ENCODE results near the gene TBXAS1. TPM values are rescaled to one million over a fixed set of nuclear protein-coding genes. Genes with fewer than 3 reads are reported as not detected.

TBXAS1 gene
- total RNA-seq, 4 donors from 2014 or later: 9.0 to 22.2 (median 14.6) TPM

GRCh38 chr7:140005341-140005740 lies 176.3 kb downstream of the TBXAS1 start:
- Histone ChIP-seq H3K36me3 (no peaks in the 10 kb centered on the region), H3K27ac (no peak overlapping the region), H3K4me3 (no peak overlapping the region), H3K27me3 (no peaks in the 10 kb centered on the region), H3K9me3 (no peaks in the 10 kb centered on the region), H3K4me1 (no peaks in the 10 kb centered on the region)
- intact Hi-C loops (cut with DNase I; ENCODE audit: low total_unique reads): loop anchor here (10.0 kb wide), 1 partner anchor 501 kb away; no protein-coding TSS in a partner anchor
- in situ Hi-C loops (cut with MboI; ENCODE audit: low pct_ligation_motif_present in 1 of 4, low pct_unique_long_range_greater_than_20kb in 1 of 4, low sequenced_read_pairs in 3 of 4): loop anchor here (10.0 kb wide), 4 partner anchors 231 to 511 kb away; partner anchors contain the start of gene HIPK2 (in 1 of the 4)
- TF ChIP-seq EP300 (IDR thresholded peaks at IDR 0.05; ENCODE audit: low read depth): no peak
- TF ChIP-seq CTCF (IDR thresholded peaks at IDR 0.05): no peak
- no peak for TF ChIP-seq POLR2A (IDR thresholded peaks at IDR 0.05)
- TF ChIP-seq POLR2AphosphoS5 (IDR thresholded peaks at IDR 0.05): no peak
- 88 to 97% methylated on average over 5 to 7 of the region's 7 CpGs for WGBS, 2 donors (ENCODE audit: low coverage in 1 of 2)
- DNase-seq: no peak

- 61 to 78% methylated on average over 7 to 13 of the region's 13 CpGs for WGBS, 2 donors (ENCODE audit: low coverage in 1 of 2)
- H3K27me3 ChIP-seq: no peaks in the 10 kb centered on the region
- DNase-seq: no peak
- H3K27ac ChIP-seq: no peak overlapping the region
- intact Hi-C loops (cut with DNase I; ENCODE audit: low total_unique reads) (loop anchor here (10.0 kb wide), 1 partner anchor 501 kb away; no protein-coding TSS in a partner anchor), in situ Hi-C loops (cut with MboI; ENCODE audit: low pct_ligation_motif_present in 1 of 4, low pct_unique_long_range_greater_than_20kb in 1 of 4, low sequenced_read_pairs in 3 of 4) (loop anchor here (10.0 kb wide), 4 partner anchors 231 to 511 kb away; partner anchors contain the start of gene HIPK2 (in 1 of the 4))
- no peak overlapping the region for H3K4me3 ChIP-seq
- H3K36me3 ChIP-seq: no peaks in the 10 kb centered on the region
- no peaks in the 10 kb centered on the region for H3K4me1 ChIP-seq
- TF ChIP-seq POLR2A (IDR thresholded peaks at IDR 0.05): no peak
- TF ChIP-seq EP300 (IDR thresholded peaks at IDR 0.05; ENCODE audit: low read depth): no peak
- TF ChIP-seq POLR2AphosphoS5 (IDR thresholded peaks at IDR 0.05): no peak
- TF ChIP-seq CTCF (IDR thresholded peaks at IDR 0.05): no peak
- no peaks in the 10 kb centered on the region for H3K9me3 ChIP-seq
Measured at GRCh38 chr7:140005754-140006503, 176.9 kb downstream of the TBXAS1 start.

GRCh38 chr7:140006600-140006999 lies 177.5 kb downstream of the TBXAS1 start:
- Histone ChIP-seq H3K36me3 (no peaks in the 10 kb centered on the region), H3K9me3 (no peaks in the 10 kb centered on the region), H3K4me3 (no peak overlapping the region), H3K4me1 (no peaks in the 10 kb centered on the region), H3K27ac (no peak overlapping the region), H3K27me3 (no peaks in the 10 kb centered on the region)
- TF ChIP-seq POLR2A (IDR thresholded peaks at IDR 0.05): no peak
- TF ChIP-seq CTCF (IDR thresholded peaks at IDR 0.05): no peak
- no peak for TF ChIP-seq EP300 (IDR thresholded peaks at IDR 0.05; ENCODE audit: low read depth)
- no peak for TF ChIP-seq POLR2AphosphoS5 (IDR thresholded peaks at IDR 0.05)
- in situ Hi-C loops (cut with MboI; ENCODE audit: low pct_ligation_motif_present in 1 of 4, low pct_unique_long_range_greater_than_20kb in 1 of 4, low sequenced_read_pairs in 3 of 4): loop anchor here (10.0 kb wide), 4 partner anchors 232 to 512 kb away; partner anchors contain the start of gene HIPK2 (in 1 of the 4)
- intact Hi-C loops (cut with DNase I; ENCODE audit: low total_unique reads): loop anchor here (10.0 kb wide), 1 partner anchor 502 kb away; no protein-coding TSS in a partner anchor
- 93 to 95% methylated on average over 10 of the region's 10 CpGs for WGBS, 2 donors (ENCODE audit: low coverage in 1 of 2)
- no peak for DNase-seq

- H3K4me1 ChIP-seq: no peaks in the 10 kb centered on the region
- 90 to 95% methylated on average over 6 to 10 of the region's 11 CpGs for WGBS, 2 donors (ENCODE audit: low coverage in 1 of 2)
- intact Hi-C loops (cut with DNase I; ENCODE audit: low total_unique reads) (loop anchor here (10.0 kb wide), 1 partner anchor 502 kb away; no protein-coding TSS in a partner anchor), in situ Hi-C loops (cut with MboI; ENCODE audit: low pct_ligation_motif_present in 1 of 4, low pct_unique_long_range_greater_than_20kb in 1 of 4, low sequenced_read_pairs in 3 of 4) (loop anchor here (10.0 kb wide), 4 partner anchors 232 to 512 kb away; partner anchors contain the start of gene HIPK2 (in 1 of the 4))
- H3K36me3 ChIP-seq: no peaks in the 10 kb centered on the region
- H3K27me3 ChIP-seq: no peaks in the 10 kb centered on the region
- H3K9me3 ChIP-seq: no peaks in the 10 kb centered on the region
- TF ChIP-seq EP300 (IDR thresholded peaks at IDR 0.05; ENCODE audit: low read depth) (no peak), POLR2AphosphoS5 (IDR thresholded peaks at IDR 0.05) (no peak), POLR2A (IDR thresholded peaks at IDR 0.05) (no peak), CTCF (IDR thresholded peaks at IDR 0.05) (no peak)
- no peak overlapping the region for H3K27ac ChIP-seq
- DNase-seq: no peak
- H3K4me3 ChIP-seq: no peak overlapping the region
Measured at GRCh38 chr7:140007051-140007690, 178.1 kb downstream of the TBXAS1 start.

Data from transverse colon (tissue), 4 donors.